GM12873 (cell line): ENCODE data around the gene EFR3B.

ENCODE experiments used
- TF ChIP-seq, protein P1 (sequence below): IDR thresholded peaks from 2 replicates; pipeline ENCODE4 v1.5.1; 2012; ENCODE audit warnings: low read depth, mild to moderate bottlenecking, moderate library complexity, low read length, control low read depth; ENCODE audit not compliant: insufficient read depth; ENCODE audit errors: missing control alignments

EFR3B gene

DNA sequence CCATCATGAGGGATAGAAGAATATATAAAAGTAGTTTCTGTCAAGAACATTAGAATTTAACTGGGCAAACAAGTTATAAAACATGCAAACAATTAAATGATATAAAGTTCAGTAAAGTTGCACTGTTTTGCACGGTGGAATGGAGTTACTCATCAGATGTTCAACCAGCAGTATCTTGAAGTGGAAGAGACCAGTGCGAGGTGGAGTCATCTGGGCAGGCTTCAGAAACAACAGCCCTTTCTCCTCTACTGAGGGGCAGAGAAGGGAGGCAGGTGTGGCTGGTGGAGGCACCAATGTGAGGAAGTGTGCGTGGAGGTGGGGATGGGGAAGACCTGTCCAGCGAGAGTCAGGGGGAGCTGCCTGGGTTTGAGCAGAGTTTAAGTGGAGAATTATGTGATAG is 7.5 kb downstream of the EFR3B start:
- TF ChIP-seq, protein P1, sequence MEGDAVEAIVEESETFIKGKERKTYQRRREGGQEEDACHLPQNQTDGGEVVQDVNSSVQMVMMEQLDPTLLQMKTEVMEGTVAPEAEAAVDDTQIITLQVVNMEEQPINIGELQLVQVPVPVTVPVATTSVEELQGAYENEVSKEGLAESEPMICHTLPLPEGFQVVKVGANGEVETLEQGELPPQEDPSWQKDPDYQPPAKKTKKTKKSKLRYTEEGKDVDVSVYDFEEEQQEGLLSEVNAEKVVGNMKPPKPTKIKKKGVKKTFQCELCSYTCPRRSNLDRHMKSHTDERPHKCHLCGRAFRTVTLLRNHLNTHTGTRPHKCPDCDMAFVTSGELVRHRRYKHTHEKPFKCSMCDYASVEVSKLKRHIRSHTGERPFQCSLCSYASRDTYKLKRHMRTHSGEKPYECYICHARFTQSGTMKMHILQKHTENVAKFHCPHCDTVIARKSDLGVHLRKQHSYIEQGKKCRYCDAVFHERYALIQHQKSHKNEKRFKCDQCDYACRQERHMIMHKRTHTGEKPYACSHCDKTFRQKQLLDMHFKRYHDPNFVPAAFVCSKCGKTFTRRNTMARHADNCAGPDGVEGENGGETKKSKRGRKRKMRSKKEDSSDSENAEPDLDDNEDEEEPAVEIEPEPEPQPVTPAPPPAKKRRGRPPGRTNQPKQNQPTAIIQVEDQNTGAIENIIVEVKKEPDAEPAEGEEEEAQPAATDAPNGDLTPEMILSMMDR, result no peak

DNA sequence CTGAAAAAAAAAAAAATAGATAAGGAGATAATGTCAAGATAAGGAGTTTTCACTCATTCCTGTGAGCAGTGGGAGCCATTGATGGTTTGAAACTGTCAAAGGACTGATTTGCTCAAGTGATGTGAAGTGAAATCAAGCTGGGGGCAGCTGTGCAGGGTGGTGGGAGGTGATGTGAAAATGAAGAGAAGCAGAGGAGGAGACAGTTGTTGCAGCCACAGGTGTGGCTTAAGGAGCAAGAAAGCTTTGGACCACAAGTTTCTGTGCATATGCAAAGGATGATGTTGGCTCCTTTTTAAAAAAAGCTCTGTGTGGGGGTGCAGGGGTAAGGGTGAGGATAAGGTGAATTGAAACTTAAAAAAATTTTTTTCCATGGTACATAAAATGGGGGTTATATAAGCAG is 8.3 kb downstream of the EFR3B start:
- TF ChIP-seq, protein P1, result no peak

DNA sequence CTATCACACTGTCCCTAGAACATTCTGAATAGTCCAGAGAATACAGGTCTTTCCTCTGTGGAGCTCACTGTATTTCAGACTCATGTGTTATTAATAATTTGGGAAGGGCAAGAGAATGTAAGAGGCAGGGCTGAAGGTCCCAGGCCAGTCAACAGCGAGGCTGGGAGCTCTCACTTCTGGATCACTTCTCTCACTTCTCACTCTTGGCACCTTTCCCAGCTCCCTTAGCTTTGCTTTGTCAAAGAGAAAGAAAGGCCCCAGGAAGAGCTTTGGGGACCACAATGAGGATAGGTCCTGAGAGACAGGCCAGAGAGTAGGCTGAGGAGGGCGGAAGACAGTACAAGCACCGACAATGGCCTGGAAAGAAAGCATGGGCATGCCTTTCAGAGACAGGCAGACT is 11.2 kb downstream of the EFR3B start:
- TF ChIP-seq, protein P1, result no peak

DNA sequence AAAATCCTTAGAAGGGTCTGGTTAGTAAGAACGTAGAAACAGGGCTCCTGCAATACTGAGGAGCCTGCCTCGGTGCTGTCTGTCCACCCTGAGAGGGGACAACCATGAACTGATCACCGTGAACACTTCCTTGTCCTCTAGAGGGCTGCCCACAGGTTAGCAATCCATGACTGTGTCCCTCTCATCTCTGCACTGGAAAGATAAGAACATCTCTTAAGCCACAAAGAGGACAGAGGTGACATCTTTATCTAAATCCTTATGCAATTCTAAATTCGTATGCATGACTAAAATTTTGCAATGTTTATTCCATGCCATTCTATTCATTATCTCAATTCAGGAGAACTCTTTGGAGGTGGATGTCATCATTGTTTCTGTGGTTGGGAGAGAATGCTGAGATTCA is 12.8 kb downstream of the EFR3B start:
- TF ChIP-seq, protein P1, result no peak

DNA sequence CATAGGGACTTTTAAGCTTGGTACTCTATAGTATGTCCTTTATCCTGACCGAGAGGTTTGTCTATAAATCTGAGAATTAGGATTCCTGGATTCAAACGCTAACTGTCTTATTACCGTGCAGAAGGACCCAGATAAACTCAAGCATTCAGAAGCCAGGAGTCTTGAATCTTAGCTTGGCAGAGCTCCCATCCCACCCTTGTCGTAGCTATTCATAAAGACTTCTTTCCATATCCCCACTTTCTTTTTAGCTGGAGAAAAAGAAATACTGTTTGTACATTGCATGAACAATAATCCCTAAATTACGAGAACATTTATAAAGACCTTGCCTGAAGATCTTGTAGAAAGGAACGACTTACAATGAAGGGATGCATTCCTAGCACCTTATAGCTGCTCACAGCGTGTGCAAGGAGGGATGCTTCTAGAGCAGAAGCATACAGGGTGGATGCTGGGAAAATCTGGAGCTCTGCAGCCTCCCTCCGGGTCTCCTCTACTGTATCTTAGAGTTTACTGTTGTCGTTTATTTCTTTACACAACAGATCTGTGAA is 13.6 kb downstream of the EFR3B start:
- TF ChIP-seq, protein P1, result no peak

DNA sequence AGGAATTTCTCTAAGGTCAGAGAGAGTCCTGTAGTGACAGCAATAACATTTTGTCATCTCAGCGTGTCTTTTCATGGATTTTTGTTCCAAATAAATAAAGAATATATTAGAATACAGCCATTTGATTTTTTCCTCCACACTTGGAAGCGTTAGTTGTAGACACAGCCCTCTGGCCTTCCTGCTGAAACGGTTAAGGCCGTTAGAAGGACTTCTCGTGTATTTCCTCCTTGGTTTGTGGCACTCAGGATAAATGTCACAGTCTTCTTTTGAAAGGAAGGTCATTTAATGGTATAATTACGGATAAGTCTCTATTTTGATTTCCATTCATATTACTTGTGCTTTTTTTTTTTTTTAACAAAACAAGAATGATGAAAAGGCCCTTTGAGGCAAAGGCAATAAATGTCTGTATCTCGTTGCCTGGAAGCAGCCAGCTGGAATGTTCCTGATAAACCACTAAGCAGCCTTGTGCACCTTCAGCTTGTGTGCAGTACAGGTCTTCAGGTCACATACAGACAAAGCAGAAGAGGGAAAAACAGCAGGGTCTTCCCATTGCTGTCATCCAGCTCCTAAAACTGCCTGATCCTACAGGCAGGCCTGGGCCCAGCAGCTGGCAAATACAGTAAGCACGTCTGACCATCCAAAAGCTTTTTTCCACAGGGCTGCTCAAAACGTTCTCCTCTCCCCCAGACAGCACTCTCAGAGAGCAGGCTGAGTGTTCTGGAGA is 14.4 kb downstream of the EFR3B start:
- TF ChIP-seq, protein P1, result no peak

DNA sequence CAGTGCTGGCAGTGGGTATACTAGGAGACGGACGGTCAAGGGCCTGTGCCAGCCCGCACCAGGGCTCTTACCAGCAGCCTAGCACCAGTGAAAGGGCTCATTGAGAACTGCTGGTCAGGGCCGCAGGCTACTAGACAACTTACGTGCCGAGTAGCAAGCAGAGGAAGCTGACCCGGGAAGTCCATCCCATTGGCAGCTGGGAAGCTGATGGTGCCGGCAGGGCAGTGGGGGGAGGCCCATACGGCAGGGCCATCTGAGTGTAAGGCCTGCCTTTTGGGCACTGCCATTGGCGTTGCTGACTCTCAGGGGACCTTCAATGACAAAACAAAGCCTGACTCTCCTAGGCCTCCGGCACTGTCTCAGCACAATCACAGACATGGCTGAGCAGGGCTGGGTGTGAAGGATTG is 20.6 kb downstream of the EFR3B start:
- TF ChIP-seq, protein P1, result no peak
